DOHH2 (cell line): Measurements from ENCODE around the gene MAST2.

Experiments used
- EZH2phosphoT487 ChIP-seq: fragments of 200-600 bp; sonication (generic); IDR thresholded peaks from 2 replicates; pipeline ENCODE4 v1.6.1; 2017; ENCODE audit warnings: borderline replicate concordance, mild to moderate bottlenecking, antibody characterized with exemption, low read length, moderate library complexity, mixed read lengths
- TF ChIP-seq, protein P1 (sequence below): fragments of 200-600 bp; sonication (generic); IDR thresholded peaks from one replicate; pipeline ENCODE4 v1.5.1; 2014; ENCODE audit warnings: antibody characterized with exemption, mild to moderate bottlenecking, low read depth, low read length; ENCODE audit not compliant: poor library complexity, severe bottlenecking

DNA sequence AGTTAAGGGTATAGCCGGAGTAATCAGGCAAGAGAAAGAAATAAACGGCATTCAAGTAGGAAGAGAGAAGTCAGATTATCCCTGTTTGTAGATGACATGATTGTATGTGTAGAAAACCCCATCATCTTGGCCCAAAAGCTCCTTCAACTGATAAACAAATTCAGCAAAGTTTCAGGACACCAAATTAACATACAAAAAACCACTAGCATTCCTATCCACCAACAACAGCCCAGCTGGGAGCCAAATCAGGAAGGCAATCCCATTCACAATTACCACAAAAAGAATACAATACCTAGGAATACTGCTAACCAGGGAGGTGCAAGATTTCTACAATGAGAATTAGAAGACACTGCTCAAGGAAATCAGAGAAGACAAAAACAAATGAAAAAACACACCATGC, 45.3 kb downstream of the MAST2 start:
- TF ChIP-seq, protein P1, sequence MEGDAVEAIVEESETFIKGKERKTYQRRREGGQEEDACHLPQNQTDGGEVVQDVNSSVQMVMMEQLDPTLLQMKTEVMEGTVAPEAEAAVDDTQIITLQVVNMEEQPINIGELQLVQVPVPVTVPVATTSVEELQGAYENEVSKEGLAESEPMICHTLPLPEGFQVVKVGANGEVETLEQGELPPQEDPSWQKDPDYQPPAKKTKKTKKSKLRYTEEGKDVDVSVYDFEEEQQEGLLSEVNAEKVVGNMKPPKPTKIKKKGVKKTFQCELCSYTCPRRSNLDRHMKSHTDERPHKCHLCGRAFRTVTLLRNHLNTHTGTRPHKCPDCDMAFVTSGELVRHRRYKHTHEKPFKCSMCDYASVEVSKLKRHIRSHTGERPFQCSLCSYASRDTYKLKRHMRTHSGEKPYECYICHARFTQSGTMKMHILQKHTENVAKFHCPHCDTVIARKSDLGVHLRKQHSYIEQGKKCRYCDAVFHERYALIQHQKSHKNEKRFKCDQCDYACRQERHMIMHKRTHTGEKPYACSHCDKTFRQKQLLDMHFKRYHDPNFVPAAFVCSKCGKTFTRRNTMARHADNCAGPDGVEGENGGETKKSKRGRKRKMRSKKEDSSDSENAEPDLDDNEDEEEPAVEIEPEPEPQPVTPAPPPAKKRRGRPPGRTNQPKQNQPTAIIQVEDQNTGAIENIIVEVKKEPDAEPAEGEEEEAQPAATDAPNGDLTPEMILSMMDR, result no peak
- no peak for TF ChIP-seq EZH2phosphoT487
